PC-9 (cell line): ENCODE measurements around the gene CLDN20.
"Not testable (repeated sequence)": the region's sequence is repeated elsewhere in the genome, so short reads cannot be mapped to it uniquely, and the experiment has no call there.

Experiments used
- CTCF ChIP-seq: fragments of 200-600 bp; sonication (generic); conservative IDR thresholded peaks from 2 replicates; pipeline ENCODE4 v1.6.1; 2017; ENCODE audit warnings: mixed run types, antibody characterized with exemption, mild to moderate bottlenecking, moderate library complexity
- EZH2 ChIP-seq: fragments of 200-600 bp; sonication (generic); IDR thresholded peaks from 2 replicates; pipeline ENCODE4 v1.8.0; 2017; ENCODE audit warnings: antibody characterized with exemption, low read depth

DNA sequence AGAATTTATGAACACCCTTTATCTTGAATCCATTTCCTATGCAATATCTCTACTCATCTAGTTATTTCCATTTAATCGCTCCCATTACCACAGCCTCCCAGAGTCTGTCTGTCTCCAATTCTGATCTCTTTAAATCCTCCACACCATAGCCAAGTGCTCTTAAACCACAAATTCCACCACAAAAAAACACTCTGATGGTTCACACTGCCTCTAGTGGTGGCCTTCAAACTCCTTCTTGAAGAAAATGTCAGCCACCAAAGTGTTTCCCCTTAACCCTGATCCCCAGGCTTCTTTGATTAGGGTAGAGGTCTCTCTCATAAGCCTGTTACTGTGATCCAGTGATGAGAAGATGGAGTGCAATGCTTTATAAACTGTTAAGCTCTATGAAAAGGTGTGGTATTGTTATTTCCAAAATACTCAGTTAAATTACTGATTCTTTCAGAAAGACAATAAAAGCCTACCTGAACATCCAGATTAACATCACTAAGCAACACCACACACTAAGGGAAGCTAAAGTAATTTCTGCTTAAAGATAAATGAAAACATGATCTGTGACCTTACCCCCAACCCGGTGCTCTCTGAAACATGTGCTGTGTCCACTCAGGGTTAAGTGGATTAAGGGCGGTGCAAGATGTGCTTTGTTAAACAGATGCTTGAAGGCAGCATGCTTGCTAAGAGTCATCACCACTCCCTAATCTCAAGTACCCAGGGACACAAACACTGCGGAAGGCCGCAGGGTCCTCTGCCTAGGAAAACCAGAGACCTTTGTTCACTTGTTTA is 4.5 kb downstream of the CLDN20 start:
- TF ChIP-seq CTCF = peak; percentile 64
- not testable (repeated sequence) for TF ChIP-seq EZH2
